ENCODE data around the gene LMBR1. TPM values are rescaled to one million over a fixed set of nuclear protein-coding genes. Genes with fewer than 3 reads are reported as not detected.

Gene LMBR1
- total and polyA plus RNA-seq, 4 donors: 11.2 to 35.7 (median 17.9) TPM

DNA sequence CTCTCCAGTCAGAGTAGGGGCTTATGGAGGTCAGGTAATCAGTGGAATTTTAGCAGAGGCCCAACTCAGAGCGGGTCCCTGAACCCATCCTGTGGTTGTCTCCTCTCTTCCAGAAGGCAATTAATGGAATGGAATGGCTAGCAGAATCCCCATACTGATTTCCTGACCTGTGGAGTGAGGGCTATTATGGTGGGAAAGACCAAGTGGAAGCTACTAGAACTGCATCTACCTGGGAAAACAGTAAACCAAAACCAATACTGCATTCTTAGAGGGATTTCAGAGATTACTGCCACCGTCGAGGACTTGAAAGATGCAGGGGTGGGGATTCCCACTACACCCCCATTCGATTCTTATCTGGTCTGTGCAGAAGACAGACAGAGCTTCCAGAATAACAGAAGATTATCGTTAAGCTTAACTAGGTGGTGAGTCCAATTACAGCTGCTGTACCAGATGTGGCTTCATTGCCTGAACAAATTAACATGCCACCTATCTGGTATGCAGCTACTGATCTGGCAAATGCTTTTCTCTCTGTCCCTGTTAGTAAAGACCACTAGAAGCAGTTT lies 73.2 kb downstream of the LMBR1 start:
- DNase-seq (ENCODE audit: low spot score): no peak
- Histone ChIP-seq H3K9me3 (ENCODE audit: control insufficient read depth in 4 of 4, low read length in 3 of 4) (no peaks in the 10 kb centered on the region), H3K36me3 (ENCODE audit: control insufficient read depth in 4 of 4, insufficient read depth in 3 of 4, low read depth in 1 of 4, low read length in 3 of 4) (peaks cover 0 to 4% (median 2%) of the 10 kb centered on the region in 4 donors)

DNA sequence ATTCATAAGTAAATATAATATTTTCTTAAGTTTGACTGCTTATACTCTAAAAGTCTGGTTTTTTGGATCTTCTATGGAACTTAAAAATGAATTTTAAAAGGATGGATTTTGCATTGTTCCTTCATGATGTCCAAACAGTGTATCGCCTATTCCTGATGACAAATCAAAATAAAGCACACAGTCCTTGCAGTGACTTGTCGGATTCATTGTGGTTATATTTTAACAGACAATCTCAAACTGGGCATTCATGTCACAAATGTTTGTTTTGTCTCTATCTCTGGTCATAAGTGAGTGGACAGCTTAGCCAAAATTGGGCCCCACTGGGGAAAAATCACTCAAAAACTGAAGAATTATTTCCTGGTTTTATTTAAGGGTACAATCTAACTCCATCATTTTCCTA lies 74.8 kb downstream of the LMBR1 start:
- DNase-seq (ENCODE audit: low spot score): no peak
- H3K4me1 ChIP-seq (ENCODE audit: control insufficient read depth in 4 of 4, insufficient read depth in 4 of 4, low read length in 3 of 4): peaks cover 3 to 19% (median 14%) of the 10 kb centered on the region in 4 donors
- peak overlapping the region in 1 of 2 donors; percentile 1 for H3K27ac ChIP-seq (ENCODE audit: low read depth in 1 of 2, low read length in 2 of 2)
- H3K36me3 ChIP-seq (ENCODE audit: control insufficient read depth in 4 of 4, insufficient read depth in 3 of 4, low read depth in 1 of 4, low read length in 3 of 4): peaks cover 0 to 4% (median 0%) of the 10 kb centered on the region in 4 donors
- no peak overlapping the region for H3K9ac ChIP-seq (ENCODE audit: low read depth in 1 of 2, low read length in 2 of 2)
- H3K4me3 ChIP-seq (ENCODE audit: low read depth in 1 of 3, low read length in 3 of 3): no peak overlapping the region
- TF ChIP-seq YY1 (IDR thresholded peaks at IDR 0.05) (peak; percentile 19), NR2F2 (IDR thresholded peaks at IDR 0.05) (no peak), HNF4G (IDR thresholded peaks at IDR 0.05) (no peak), JUND (IDR thresholded peaks at IDR 0.05) (no peak), GABPA (IDR thresholded peaks at IDR 0.05 in 1 of 2, conservative IDR thresholded peaks at IDR 0.05 in 1 of 2) (no peak), RXRA (IDR thresholded peaks at IDR 0.05) (no peak), RAD21 (IDR thresholded peaks at IDR 0.05) (peak in 1 of 2 donors; percentile 6), FOXA1 (IDR thresholded peaks at IDR 0.05) (no peak), FOXA2 (IDR thresholded peaks at IDR 0.05) (peak; percentile 12), SP1 (IDR thresholded peaks at IDR 0.05) (peak; percentile 47), TAF1 (conservative IDR thresholded peaks at IDR 0.05) (no peak), EGR1 (IDR thresholded peaks at IDR 0.05; ENCODE audit: low read depth in 2 of 2) (no peak), HNF4A (conservative IDR thresholded peaks at IDR 0.05) (no peak)
- TF ChIP-seq, protein P1, sequence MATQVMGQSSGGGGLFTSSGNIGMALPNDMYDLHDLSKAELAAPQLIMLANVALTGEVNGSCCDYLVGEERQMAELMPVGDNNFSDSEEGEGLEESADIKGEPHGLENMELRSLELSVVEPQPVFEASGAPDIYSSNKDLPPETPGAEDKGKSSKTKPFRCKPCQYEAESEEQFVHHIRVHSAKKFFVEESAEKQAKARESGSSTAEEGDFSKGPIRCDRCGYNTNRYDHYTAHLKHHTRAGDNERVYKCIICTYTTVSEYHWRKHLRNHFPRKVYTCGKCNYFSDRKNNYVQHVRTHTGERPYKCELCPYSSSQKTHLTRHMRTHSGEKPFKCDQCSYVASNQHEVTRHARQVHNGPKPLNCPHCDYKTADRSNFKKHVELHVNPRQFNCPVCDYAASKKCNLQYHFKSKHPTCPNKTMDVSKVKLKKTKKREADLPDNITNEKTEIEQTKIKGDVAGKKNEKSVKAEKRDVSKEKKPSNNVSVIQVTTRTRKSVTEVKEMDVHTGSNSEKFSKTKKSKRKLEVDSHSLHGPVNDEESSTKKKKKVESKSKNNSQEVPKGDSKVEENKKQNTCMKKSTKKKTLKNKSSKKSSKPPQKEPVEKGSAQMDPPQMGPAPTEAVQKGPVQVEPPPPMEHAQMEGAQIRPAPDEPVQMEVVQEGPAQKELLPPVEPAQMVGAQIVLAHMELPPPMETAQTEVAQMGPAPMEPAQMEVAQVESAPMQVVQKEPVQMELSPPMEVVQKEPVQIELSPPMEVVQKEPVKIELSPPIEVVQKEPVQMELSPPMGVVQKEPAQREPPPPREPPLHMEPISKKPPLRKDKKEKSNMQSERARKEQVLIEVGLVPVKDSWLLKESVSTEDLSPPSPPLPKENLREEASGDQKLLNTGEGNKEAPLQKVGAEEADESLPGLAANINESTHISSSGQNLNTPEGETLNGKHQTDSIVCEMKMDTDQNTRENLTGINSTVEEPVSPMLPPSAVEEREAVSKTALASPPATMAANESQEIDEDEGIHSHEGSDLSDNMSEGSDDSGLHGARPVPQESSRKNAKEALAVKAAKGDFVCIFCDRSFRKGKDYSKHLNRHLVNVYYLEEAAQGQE (IDR thresholded peaks at IDR 0.05): peak; percentile 12
- TF ChIP-seq, protein P2, sequence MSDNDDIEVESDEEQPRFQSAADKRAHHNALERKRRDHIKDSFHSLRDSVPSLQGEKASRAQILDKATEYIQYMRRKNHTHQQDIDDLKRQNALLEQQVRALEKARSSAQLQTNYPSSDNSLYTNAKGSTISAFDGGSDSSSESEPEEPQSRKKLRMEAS (IDR thresholded peaks at IDR 0.05): no peak
- TF ChIP-seq, protein P3, sequence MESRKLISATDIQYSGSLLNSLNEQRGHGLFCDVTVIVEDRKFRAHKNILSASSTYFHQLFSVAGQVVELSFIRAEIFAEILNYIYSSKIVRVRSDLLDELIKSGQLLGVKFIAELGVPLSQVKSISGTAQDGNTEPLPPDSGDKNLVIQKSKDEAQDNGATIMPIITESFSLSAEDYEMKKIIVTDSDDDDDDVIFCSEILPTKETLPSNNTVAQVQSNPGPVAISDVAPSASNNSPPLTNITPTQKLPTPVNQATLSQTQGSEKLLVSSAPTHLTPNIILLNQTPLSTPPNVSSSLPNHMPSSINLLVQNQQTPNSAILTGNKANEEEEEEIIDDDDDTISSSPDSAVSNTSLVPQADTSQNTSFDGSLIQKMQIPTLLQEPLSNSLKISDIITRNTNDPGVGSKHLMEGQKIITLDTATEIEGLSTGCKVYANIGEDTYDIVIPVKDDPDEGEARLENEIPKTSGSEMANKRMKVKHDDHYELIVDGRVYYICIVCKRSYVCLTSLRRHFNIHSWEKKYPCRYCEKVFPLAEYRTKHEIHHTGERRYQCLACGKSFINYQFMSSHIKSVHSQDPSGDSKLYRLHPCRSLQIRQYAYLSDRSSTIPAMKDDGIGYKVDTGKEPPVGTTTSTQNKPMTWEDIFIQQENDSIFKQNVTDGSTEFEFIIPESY (IDR thresholded peaks at IDR 0.05): no peak
- TF ChIP-seq, protein P4, sequence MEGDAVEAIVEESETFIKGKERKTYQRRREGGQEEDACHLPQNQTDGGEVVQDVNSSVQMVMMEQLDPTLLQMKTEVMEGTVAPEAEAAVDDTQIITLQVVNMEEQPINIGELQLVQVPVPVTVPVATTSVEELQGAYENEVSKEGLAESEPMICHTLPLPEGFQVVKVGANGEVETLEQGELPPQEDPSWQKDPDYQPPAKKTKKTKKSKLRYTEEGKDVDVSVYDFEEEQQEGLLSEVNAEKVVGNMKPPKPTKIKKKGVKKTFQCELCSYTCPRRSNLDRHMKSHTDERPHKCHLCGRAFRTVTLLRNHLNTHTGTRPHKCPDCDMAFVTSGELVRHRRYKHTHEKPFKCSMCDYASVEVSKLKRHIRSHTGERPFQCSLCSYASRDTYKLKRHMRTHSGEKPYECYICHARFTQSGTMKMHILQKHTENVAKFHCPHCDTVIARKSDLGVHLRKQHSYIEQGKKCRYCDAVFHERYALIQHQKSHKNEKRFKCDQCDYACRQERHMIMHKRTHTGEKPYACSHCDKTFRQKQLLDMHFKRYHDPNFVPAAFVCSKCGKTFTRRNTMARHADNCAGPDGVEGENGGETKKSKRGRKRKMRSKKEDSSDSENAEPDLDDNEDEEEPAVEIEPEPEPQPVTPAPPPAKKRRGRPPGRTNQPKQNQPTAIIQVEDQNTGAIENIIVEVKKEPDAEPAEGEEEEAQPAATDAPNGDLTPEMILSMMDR (IDR thresholded peaks at IDR 0.05; ENCODE audit: low read depth, low read length, missing input control): no peak
- TF ChIP-seq, protein P5, sequence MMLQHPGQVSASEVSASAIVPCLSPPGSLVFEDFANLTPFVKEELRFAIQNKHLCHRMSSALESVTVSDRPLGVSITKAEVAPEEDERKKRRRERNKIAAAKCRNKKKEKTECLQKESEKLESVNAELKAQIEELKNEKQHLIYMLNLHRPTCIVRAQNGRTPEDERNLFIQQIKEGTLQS (IDR thresholded peaks at IDR 0.05): no peak
- WGBS: 35% methylated on average over 2 of the region's 2 CpGs
- no peaks in the 10 kb centered on the region for H3K27me3 ChIP-seq (ENCODE audit: control insufficient read depth in 4 of 4, insufficient read depth in 4 of 4, low read length in 3 of 4)
- no peaks in the 10 kb centered on the region for H3K9me3 ChIP-seq (ENCODE audit: control insufficient read depth in 4 of 4, low read length in 3 of 4)

More for the DNA sequence above, 73.2 kb downstream of the LMBR1 start:
- H3K4me1 ChIP-seq (ENCODE audit: control insufficient read depth in 4 of 4, insufficient read depth in 4 of 4, low read length in 3 of 4): peaks cover 3 to 19% (median 14%) of the 10 kb centered on the region in 4 donors
- no peak overlapping the region for H3K27ac ChIP-seq (ENCODE audit: low read depth in 1 of 2, low read length in 2 of 2)
- 92% methylated on average over 5 of the region's 5 CpGs for WGBS
- TF ChIP-seq, protein P4 (IDR thresholded peaks at IDR 0.05; ENCODE audit: low read depth, low read length, missing input control): no peak
- no peak for TF ChIP-seq GABPA (IDR thresholded peaks at IDR 0.05 in 1 of 2, conservative IDR thresholded peaks at IDR 0.05 in 1 of 2)
- TF ChIP-seq NR2F2 (IDR thresholded peaks at IDR 0.05): no peak
- TF ChIP-seq RAD21 (IDR thresholded peaks at IDR 0.05): no peak
- no peak for TF ChIP-seq EGR1 (IDR thresholded peaks at IDR 0.05; ENCODE audit: low read depth in 2 of 2)
- no peak for TF ChIP-seq HNF4G (IDR thresholded peaks at IDR 0.05)
- no peak for TF ChIP-seq JUND (IDR thresholded peaks at IDR 0.05)
- no peak for TF ChIP-seq YY1 (IDR thresholded peaks at IDR 0.05)
- no peak overlapping the region for H3K4me3 ChIP-seq (ENCODE audit: low read depth in 1 of 3, low read length in 3 of 3)
- no peak overlapping the region for H3K9ac ChIP-seq (ENCODE audit: low read depth in 1 of 2, low read length in 2 of 2)
- no peaks in the 10 kb centered on the region for H3K27me3 ChIP-seq (ENCODE audit: control insufficient read depth in 4 of 4, insufficient read depth in 4 of 4, low read length in 3 of 4)
